Adrenal gland (tissue), 12 donors: ENCODE measurements around the gene TEAD1. TPM values are rescaled to one million over a fixed set of nuclear protein-coding genes. Genes with fewer than 3 reads are reported as not detected.

Experiments used
- DNase-seq, 7 donors: peaks; one replicate each; pipeline ENCODE4 v3.0.0-alpha.2; 2019 to 2020
- H3K27ac ChIP-seq, 5 donors: fragments of 200-600 bp; sonication (generic) in 4 of 5; 1 replicate in 3 of 5; 2 replicates in 2 of 5; pipeline versions ENCODE4 v1.5.1 to v1.8.0; 2016 to 2020; ENCODE audit warnings: mild to moderate bottlenecking in 1 of 5
- H3K27me3 ChIP-seq: fragments of 200-600 bp; 2 replicates; pipeline ENCODE4 v1.8.0; 2021
- H3K36me3 ChIP-seq, 2 donors: fragments of 200-600 bp; replicated peaks in 1 of 2; 1 replicate in 1 of 2; 2 replicates in 1 of 2; pipeline versions ENCODE4 v1.5.1 to v1.8.0; 2018 to 2022
- H3K4me1 ChIP-seq, 2 donors: fragments of 200-600 bp; replicated peaks in 1 of 2; 1 replicate in 1 of 2; 2 replicates in 1 of 2; pipeline versions ENCODE4 v1.5.1 to v1.8.0; 2018 to 2021
- H3K4me3 ChIP-seq, 4 donors: fragments of 200-600 bp; sonication (generic) in 3 of 4; one replicate each; pipeline ENCODE4 v1.5.1; 2016 to 2018
- H3K9me3 ChIP-seq, 3 donors: fragments of 200-600 bp; sonication (generic) in 1 of 3; replicated peaks in 1 of 3; 1 replicate in 2 of 3; 2 replicates in 1 of 3; pipeline versions ENCODE4 v1.5.1 to v1.8.0; 2016 to 2021
- POLR2A ChIP-seq, 2 donors: fragments of 450-650 bp; IDR thresholded peaks; one replicate each; pipeline ENCODE4 v1.6.1; 2017; ENCODE audit warnings: antibody characterized with exemption in 2 of 2, mild to moderate bottlenecking in 2 of 2, moderate library complexity in 1 of 2
- WGBS, 4 donors: extraction: QIAGEN DNeasy Blood & Tissue Kit in 2 of 4; methylation state at CpG; one replicate each; pipeline versions ENCODE4 v1.1.5 to v1.1.7; 2013 to 2017; 5-methylcytosine and 5-hydroxymethylcytosine counted together
- intact Hi-C, 2 donors: fragments of 100-400 bp; cut with DNase I; formaldehyde crosslinking; loops; one replicate each; pipeline versions ENCODE4 v1.14.1 to v1.15.0; 2022 to 2023
- polyA plus RNA-seq, 3 donors: library from polyadenylated mRNA; stranded (reverse); fragments of 200-250 nt in 2 of 3; fragments of 350-450 nt in 1 of 3; fragmentation: Illumina TruSeq in 1 of 3; extraction: RNeasy Lipid Tissue Mini Kit (QIAGEN cat#74804) in 1 of 3; gene quantifications; one replicate each; pipeline ENCODE4 v1.2.3, GENCODE V29; 2013 to 2014
- total RNA-seq, 9 donors: library from RNA; depleted of rRNA in 4 of 9; stranded (reverse); fragments of >200 nt in 4 of 9; fragments of 120-200 nt in 1 of 9; fragmentation: NEBNext Ultra II Directional in 1 of 9; extraction: Animal tissue kit (Norgen Biotek cat#: 25700) in 1 of 9; gene quantifications; one replicate each; pipeline versions ENCODE4 v1.1.0 to v1.2.4, GENCODE V29; 2013 to 2023
- TF ChIP-seq, protein P1 (sequence below), 6 experiments: fragments of 450-650 bp in 4 of 6; fragments of 200-600 bp in 2 of 6; sonication (generic) in 1 of 6; IDR thresholded peaks; 1 replicate in 5 of 6; 2 replicates in 1 of 6; pipeline versions ENCODE4 v1.5.1 to v1.8.0; 2016 to 2021; ENCODE audit warnings: antibody characterized with exemption in 6 of 6, mild to moderate bottlenecking in 2 of 6, moderate library complexity in 1 of 6
- donor health status: healthy with polysubstance abuse.
- donor health status: Bipolar disorder and iron deficiency.
- donor health status: DM: yes; HTN: yes; CAD: no.
- donor health status: DM: no; HTN: no; CAD: no.
- donor health status: DM: no; HTN: no; CAD: no.
- donor health status: DM: yes; HTN: yes; CAD: no.

TEAD1 gene
- total and polyA plus RNA-seq, 12 donors, result 3.9 to 49.9 (median 35.1) TPM

DNA sequence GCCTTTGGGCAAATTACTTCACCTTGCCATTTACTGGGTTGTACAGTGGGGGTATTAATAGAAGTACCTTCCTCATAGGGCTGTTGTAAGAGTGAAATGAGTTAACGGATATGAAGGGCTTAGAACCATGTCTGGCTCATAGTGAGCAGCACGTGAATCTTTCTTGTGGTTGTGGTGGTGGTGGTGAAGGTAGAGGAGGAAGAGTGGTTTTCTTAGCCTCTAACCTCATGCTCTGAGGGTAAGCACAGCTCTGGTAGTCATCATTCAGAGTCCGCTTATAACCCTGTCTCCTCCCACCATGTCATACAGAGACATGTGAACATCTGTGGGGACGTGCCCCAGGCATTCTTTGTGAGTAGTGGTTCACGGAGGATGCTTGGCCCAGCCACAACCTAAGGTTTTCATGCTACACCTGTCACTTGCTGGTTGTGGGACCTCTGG, 43.6 kb downstream of the TEAD1 start:
- no peak for DNase-seq
- peaks cover 0 to 3% of the 10 kb centered on the region in 2 donors for H3K4me1 ChIP-seq
- no peaks in the 10 kb centered on the region for H3K27me3 ChIP-seq
- H3K27ac ChIP-seq, result no peak overlapping the region
- WGBS, 4 donors, result 80 to 87% (median 84%) methylated on average over 2 to 5 of the region's 5 CpGs
- intact Hi-C loops, result no loop called here
- no peak overlapping the region for H3K4me3 ChIP-seq
- H3K9me3 ChIP-seq, result no peaks in the 10 kb centered on the region
- no peak for TF ChIP-seq POLR2A (IDR thresholded peaks at IDR 0.05)
- TF ChIP-seq, protein P1, sequence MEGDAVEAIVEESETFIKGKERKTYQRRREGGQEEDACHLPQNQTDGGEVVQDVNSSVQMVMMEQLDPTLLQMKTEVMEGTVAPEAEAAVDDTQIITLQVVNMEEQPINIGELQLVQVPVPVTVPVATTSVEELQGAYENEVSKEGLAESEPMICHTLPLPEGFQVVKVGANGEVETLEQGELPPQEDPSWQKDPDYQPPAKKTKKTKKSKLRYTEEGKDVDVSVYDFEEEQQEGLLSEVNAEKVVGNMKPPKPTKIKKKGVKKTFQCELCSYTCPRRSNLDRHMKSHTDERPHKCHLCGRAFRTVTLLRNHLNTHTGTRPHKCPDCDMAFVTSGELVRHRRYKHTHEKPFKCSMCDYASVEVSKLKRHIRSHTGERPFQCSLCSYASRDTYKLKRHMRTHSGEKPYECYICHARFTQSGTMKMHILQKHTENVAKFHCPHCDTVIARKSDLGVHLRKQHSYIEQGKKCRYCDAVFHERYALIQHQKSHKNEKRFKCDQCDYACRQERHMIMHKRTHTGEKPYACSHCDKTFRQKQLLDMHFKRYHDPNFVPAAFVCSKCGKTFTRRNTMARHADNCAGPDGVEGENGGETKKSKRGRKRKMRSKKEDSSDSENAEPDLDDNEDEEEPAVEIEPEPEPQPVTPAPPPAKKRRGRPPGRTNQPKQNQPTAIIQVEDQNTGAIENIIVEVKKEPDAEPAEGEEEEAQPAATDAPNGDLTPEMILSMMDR (IDR thresholded peaks at IDR 0.05), result no peak
- H3K36me3 ChIP-seq, result no peaks in the 10 kb centered on the region

DNA sequence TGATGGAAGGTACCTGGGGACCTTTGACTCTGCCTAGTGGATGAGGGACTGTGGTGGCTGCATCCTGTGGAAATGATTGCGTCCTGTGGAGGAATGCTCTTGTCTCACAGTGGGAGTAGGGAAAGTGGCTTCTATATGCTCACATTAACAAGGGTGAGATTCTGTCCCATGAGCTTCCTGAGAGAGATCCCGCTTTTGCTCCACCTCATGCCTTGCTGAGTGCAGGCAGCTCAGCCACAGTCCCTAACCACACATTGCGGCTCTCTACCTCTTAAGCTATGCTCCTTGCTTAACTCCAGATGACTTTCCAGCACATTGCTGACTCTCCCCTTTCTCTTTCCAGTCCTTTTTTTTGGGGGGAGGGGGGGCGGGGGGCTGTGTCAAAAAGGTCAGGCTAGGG, 45.0 kb downstream of the TEAD1 start:
- Histone ChIP-seq H3K4me1 (peaks cover 3 to 16% of the 10 kb centered on the region in 2 donors), H3K4me3 (no peak overlapping the region), H3K36me3 (no peaks in the 10 kb centered on the region), H3K27me3 (no peaks in the 10 kb centered on the region), H3K27ac (no peak overlapping the region), H3K9me3 (no peaks in the 10 kb centered on the region)
- TF ChIP-seq, protein P1 (IDR thresholded peaks at IDR 0.05), result no peak
- DNase-seq, result no peak
- WGBS, 4 donors, result 74 to 88% (median 82%) methylated on average over 4 of the region's 4 CpGs
- intact Hi-C loops, result no loop called here

DNA sequence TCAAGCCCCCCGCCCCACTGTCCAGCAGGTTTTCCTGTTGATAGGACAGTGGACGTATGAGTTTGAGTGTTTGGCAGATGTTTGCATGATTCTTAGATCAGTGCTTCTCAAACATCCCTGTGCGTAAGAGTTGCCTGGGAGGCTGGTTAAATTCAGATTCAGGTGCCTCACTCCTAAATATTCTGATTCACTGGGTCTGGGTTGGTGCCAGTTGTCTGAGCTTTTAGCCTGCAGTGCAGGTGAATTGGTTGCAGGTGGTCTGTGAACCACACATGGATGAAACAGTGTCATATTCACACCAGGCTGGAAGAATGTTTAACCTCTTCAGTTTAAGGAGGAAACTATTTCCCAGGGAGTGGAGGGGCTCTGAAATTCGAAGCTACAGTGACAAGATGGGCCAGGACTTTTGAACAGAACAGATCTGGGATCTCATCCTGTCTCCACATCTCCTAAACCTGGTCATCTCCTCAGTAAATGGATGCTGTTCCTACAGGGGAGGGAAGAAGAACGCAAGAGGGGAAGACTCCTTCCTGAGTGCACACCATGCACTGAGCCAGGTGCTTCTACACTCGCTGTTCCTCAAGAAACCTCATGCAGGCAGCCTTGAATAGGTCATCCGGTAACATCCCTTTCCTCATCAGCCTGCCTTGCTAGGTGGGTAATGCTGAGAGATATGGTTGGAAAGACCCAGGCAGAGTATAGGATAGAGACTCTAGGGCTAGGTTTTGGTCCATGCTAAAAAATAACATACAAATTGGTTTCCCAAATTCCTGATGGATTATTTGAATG, 47.8 kb downstream of the TEAD1 start:
- intact Hi-C loops, result no loop called here
- H3K4me1 ChIP-seq, result peaks cover 9 to 30% of the 10 kb centered on the region in 2 donors
- no peaks in the 10 kb centered on the region for H3K36me3 ChIP-seq

More for the DNA sequence above, 47.8 kb downstream of the TEAD1 start:
- Histone ChIP-seq H3K27ac (no peak overlapping the region), H3K9me3 (no peaks in the 10 kb centered on the region), H3K4me3 (no peak overlapping the region), H3K27me3 (no peaks in the 10 kb centered on the region)
- WGBS, 4 donors, result 76 to 92% (median 87%) methylated on average over 7 of the region's 7 CpGs
- TF ChIP-seq, protein P1 (IDR thresholded peaks at IDR 0.05), result no peak
- TF ChIP-seq POLR2A (IDR thresholded peaks at IDR 0.05), result no peak
- DNase-seq, result no peak
